ENCODE results near the gene OLFM1. TPM values are rescaled to one million over a fixed set of nuclear protein-coding genes. Genes with fewer than 3 reads are reported as not detected.
"Not testable (repeated sequence)": the region's sequence is repeated elsewhere in the genome, so short reads cannot be mapped to it uniquely, and the experiment has no call there.

The OLFM1 gene
- total RNA-seq, 4 donors from 2014 or later: 13.5 to 32.8 (median 25.6) TPM

DNA sequence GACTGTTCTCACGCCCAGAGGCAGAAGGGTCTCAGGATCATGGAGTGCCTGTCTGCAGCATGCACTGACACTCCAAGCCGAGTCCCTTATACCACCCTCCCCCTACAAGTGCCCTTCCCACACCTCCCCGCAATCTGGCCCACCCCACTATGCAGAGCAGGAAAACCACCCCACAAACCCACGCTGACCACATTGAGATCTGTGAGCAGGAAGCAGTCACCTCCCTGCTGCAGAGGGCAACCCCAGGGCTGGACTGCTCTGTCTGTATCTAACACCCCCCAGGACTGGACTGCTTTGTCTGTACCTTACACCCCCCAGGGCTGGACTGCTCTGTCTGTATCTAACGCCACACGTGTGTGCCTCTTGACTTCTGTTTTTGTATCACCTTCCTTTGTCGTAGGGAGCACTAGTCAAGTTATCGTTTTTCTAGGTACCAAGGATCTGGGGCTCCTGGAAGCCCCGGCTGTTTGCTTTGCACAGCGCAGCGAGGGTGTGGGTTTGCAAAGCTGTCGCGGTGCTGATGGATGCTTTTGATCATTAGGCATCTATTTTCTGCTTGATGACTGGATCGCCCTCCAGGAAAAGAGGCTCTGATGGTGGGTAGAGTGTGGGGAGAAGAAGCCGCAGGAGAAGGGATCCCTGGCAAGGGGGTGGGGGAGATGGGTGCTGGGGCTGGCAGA, 21.5 kb downstream of the OLFM1 start:
- Histone ChIP-seq H3K9me3 (no peaks in the 10 kb centered on the region), H3K36me3 (peaks cover 0 to 27% of the 10 kb centered on the region in 2 donors), H3K4me3 (no peak overlapping the region), H3K4me1 (peaks cover 0 to 25% (median 0%) of the 10 kb centered on the region in 3 donors), H3K27ac (no peak overlapping the region), H3K27me3 (peaks cover 67% of the 10 kb centered on the region)
- 28 to 60% methylated on average over 2 to 5 of the region's 15 CpGs for WGBS, 2 donors (ENCODE audit: low coverage in 1 of 2)
- no peak for TF ChIP-seq POLR2A (IDR thresholded peaks at IDR 0.05)
- TF ChIP-seq, protein P1, sequence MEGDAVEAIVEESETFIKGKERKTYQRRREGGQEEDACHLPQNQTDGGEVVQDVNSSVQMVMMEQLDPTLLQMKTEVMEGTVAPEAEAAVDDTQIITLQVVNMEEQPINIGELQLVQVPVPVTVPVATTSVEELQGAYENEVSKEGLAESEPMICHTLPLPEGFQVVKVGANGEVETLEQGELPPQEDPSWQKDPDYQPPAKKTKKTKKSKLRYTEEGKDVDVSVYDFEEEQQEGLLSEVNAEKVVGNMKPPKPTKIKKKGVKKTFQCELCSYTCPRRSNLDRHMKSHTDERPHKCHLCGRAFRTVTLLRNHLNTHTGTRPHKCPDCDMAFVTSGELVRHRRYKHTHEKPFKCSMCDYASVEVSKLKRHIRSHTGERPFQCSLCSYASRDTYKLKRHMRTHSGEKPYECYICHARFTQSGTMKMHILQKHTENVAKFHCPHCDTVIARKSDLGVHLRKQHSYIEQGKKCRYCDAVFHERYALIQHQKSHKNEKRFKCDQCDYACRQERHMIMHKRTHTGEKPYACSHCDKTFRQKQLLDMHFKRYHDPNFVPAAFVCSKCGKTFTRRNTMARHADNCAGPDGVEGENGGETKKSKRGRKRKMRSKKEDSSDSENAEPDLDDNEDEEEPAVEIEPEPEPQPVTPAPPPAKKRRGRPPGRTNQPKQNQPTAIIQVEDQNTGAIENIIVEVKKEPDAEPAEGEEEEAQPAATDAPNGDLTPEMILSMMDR (IDR thresholded peaks at IDR 0.05): no peak
- TF ChIP-seq POLR2AphosphoS5 (IDR thresholded peaks at IDR 0.05): no peak
- TF ChIP-seq EP300 (IDR thresholded peaks at IDR 0.05): no peak
- no peak for ATAC-seq

DNA sequence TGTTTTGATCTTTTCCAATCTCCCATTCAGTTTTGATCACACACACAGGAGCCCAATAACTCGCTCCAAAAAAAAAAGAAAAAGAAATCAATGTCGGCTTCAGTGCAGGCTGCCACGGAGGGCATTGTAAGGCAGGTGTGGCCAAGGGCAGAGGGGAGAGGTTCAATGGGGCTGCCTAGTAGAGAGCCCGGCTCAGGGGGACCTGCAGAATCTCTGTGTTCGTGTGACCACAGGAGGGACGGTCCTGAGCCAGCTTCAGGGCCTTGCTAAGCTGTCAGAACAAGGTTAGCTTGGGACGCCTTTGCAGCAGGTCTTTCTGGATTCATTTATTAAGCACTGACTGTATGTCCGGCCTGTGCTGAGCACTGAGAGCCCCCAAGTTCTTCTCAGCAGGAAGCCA, 22.2 kb downstream of the OLFM1 start:
- Histone ChIP-seq H3K27me3 (peaks cover 67% of the 10 kb centered on the region), H3K27ac (no peak overlapping the region), H3K36me3 (peaks cover 0 to 24% of the 10 kb centered on the region in 2 donors), H3K4me1 (peaks cover 0 to 18% (median 0%) of the 10 kb centered on the region in 3 donors), H3K9me3 (no peaks in the 10 kb centered on the region), H3K4me3 (no peak overlapping the region)
- TF ChIP-seq EP300 (IDR thresholded peaks at IDR 0.05): no peak
- no peak for TF ChIP-seq POLR2AphosphoS5 (IDR thresholded peaks at IDR 0.05)
- no peak for TF ChIP-seq POLR2A (IDR thresholded peaks at IDR 0.05)
- TF ChIP-seq, protein P1 (IDR thresholded peaks at IDR 0.05): no peak
- ATAC-seq: no peak
- WGBS, 2 donors (ENCODE audit: low coverage in 1 of 2): 73% methylated on average over 3 of the region's 8 CpGs; no CpG with 5 or more reads in 1 of the 2 donors

DNA sequence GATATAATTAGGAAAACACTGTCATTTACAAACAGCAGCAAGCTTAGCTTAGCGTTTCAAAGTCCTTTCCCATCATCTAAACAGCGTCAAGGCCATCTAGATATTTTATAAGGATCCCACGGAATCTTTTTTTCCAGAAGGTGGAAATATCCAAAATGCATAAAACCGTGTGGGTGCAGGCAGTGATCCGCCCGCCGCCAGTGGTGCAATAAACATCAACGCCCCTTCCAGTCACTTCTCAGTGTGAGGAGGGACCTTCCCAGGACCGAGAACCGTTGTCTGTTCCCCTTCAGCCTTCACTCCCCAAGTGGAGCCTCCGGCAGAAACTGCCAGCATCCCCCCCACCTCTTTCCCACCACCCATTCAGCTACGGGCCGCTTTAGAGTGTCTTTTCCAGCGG, 22.9 kb downstream of the OLFM1 start:
- Histone ChIP-seq H3K27me3 (peaks cover 63% of the 10 kb centered on the region), H3K36me3 (peaks cover 0 to 23% of the 10 kb centered on the region in 2 donors), H3K4me3 (no peak overlapping the region), H3K27ac (no peak overlapping the region), H3K9me3 (no peaks in the 10 kb centered on the region), H3K4me1 (peaks cover 0 to 13% (median 0%) of the 10 kb centered on the region in 3 donors)
- ATAC-seq: no peak
- TF ChIP-seq EP300 (IDR thresholded peaks at IDR 0.05) (no peak), POLR2A (IDR thresholded peaks at IDR 0.05) (no peak), POLR2AphosphoS5 (IDR thresholded peaks at IDR 0.05) (no peak)
- TF ChIP-seq, protein P1 (IDR thresholded peaks at IDR 0.05): no peak
- 74 to 86% methylated on average over 4 to 5 of the region's 14 CpGs for WGBS, 2 donors (ENCODE audit: low coverage in 1 of 2)

DNA sequence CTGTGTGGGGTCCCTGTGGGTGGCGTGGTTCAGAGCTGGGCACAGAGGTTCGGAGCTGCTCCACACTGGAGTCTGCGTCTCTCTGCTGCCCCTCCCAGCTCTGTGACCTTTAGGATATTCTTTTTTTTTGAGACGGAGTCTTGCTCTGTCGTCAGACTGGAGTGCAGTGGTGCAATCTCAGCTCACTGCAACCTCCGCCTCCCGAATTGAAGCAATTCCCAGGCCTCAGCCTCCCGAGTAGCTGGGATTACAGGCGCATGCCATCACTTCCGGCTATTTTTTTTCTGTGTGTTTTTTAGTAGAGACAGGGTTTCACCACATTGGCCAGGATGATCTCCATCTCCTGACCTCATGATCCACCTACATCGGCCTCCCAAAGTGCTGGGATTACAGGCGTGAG, 24.1 kb downstream of the OLFM1 start:
- H3K27me3 ChIP-seq: peaks cover 51% of the 10 kb centered on the region
- WGBS, 2 donors (ENCODE audit: low coverage in 1 of 2): 74 to 79% methylated on average over 7 to 9 of the region's 12 CpGs
- H3K4me3 ChIP-seq, ATAC-seq, H3K9me3 ChIP-seq, H3K27ac ChIP-seq, H3K4me1 ChIP-seq: not testable (repeated sequence)
- peaks cover 0 to 23% of the 10 kb centered on the region in 2 donors for H3K36me3 ChIP-seq

DNA sequence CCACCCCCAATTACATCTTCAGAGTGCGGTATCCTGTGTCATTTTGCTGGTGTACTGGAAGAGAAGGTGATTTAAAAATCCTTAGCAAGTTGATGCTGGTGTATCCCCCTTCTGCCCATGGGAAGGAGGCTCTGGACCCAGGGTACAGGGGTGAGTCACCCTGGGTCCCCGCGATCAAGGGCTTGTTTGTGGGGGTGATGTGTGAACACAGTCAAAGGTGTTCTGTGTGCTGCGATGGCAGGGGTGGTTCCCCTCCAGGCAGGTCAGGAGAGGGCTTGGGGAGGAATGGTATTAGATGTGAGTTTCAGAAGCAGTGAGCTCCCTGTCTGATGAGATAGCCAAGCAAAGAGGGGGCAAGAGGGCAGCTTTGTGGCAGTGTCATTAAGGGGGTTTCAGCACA, 28.9 kb downstream of the OLFM1 start:
- WGBS, 2 donors (ENCODE audit: low coverage in 1 of 2): 80 to 100% methylated on average over 1 of the region's 4 CpGs
- TF ChIP-seq POLR2AphosphoS5 (IDR thresholded peaks at IDR 0.05) (no peak), EP300 (IDR thresholded peaks at IDR 0.05) (no peak), POLR2A (IDR thresholded peaks at IDR 0.05) (no peak)
- TF ChIP-seq, protein P1 (IDR thresholded peaks at IDR 0.05): no peak
- H3K4me3 ChIP-seq: no peak overlapping the region
- no peaks in the 10 kb centered on the region for H3K9me3 ChIP-seq
- H3K27me3 ChIP-seq: peaks cover 5% of the 10 kb centered on the region
- H3K36me3 ChIP-seq: peaks cover 0 to 19% of the 10 kb centered on the region in 2 donors
- no peaks in the 10 kb centered on the region for H3K4me1 ChIP-seq
- peak overlapping the region in 3 of 4 donors; percentile 38 to 57 (median 43) for H3K27ac ChIP-seq
- ATAC-seq: no peak
